ELF-1 (cell line): Measurements from ENCODE around the gene GJA1.

ENCODE experiments used
- DNase-seq: peaks from one replicate; pipeline ENCODE4 v3.0.0-alpha.2; 2016; ENCODE audit warnings: low read depth, low spot score

The GJA1 gene

GRCh38 chr6:121482751-121483150, 47.3 kb downstream of the GJA1 start:
- DNase-seq, result no peak

GRCh38 chr6:121485359-121485811, 49.9 kb downstream of the GJA1 start:
- peak; percentile 22 for DNase-seq

- peak; percentile 29 for DNase-seq
These were observed 56.1 kb downstream of the GJA1 start for GRCh38 chr6:121491576-121491975.

- DNase-seq, result no peak
These were observed 57.1 kb downstream of the GJA1 start for GRCh38 chr6:121492536-121492935.

GRCh38 chr6:121497970-121498375, 62.5 kb downstream of the GJA1 start:
- DNase-seq, result no peak

- no peak for DNase-seq
These were observed 63.2 kb downstream of the GJA1 start for GRCh38 chr6:121498481-121499276.
